ENCODE results near the gene PIH1D1.

PIH1D1 gene

GRCh38 chr19:49451430-49452181 is at the start of gene PIH1D1:
PIH1D1 (minus strand) TSS chr19:49451814; CDS start chr19:49451574, 240 bp downstream.
- peak; percentile 100 for DNase-seq

- no peak for DNase-seq
Observed at GRCh38 chr19:49499030-49499670, 47.5 kb upstream of the PIH1D1 start.

- no peak for DNase-seq
Observed at GRCh38 chr19:49498475-49498874, 46.9 kb upstream of the PIH1D1 start.

GRCh38 chr19:49497789-49498103 is 46.1 kb upstream of the PIH1D1 start:
- DNase-seq: no peak

- peak; percentile 49 for DNase-seq
Observed at GRCh38 chr19:49497047-49497788, 45.6 kb upstream of the PIH1D1 start.

- no peak for DNase-seq
Observed at GRCh38 chr19:49496574-49497008, 45.0 kb upstream of the PIH1D1 start.

- DNase-seq: peak; percentile 39
Observed at GRCh38 chr19:49492573-49493405, 41.2 kb upstream of the PIH1D1 start.

GRCh38 chr19:49491804-49492572 is 40.4 kb upstream of the PIH1D1 start:
- no peak for DNase-seq

GRCh38 chr19:49491030-49491803 is 39.6 kb upstream of the PIH1D1 start:
- DNase-seq: no peak

GRCh38 chr19:49490287-49491029 is 38.8 kb upstream of the PIH1D1 start:
- no peak for DNase-seq

- DNase-seq: no peak
Observed at GRCh38 chr19:49489601-49490167, 38.1 kb upstream of the PIH1D1 start.

- no peak for DNase-seq
Observed at GRCh38 chr19:49488863-49489537, 37.4 kb upstream of the PIH1D1 start.

GRCh38 chr19:49488046-49488862 is 36.6 kb upstream of the PIH1D1 start:
- no peak for DNase-seq

GRCh38 chr19:49487277-49488045 is 35.8 kb upstream of the PIH1D1 start, which contains the start of gene RPL13A:
RPL13A (plus strand) TSS chr19:49487608; CDS start chr19:49487630, 22 bp downstream.
- peak; percentile 99 for DNase-seq

GRCh38 chr19:49486710-49487276 is 35.2 kb upstream of the PIH1D1 start:
- DNase-seq: no peak

- DNase-seq: no peak
Observed at GRCh38 chr19:49486232-49486631, 34.6 kb upstream of the PIH1D1 start.

- no peak for DNase-seq
Observed at GRCh38 chr19:49481020-49481683, 29.5 kb upstream of the PIH1D1 start.
